ENCODE measurements around the gene SLC39A1.
"Not testable (repeated sequence)": the region's sequence is repeated elsewhere in the genome, so short reads cannot be mapped to it uniquely, and the experiment has no call there.

SLC39A1 gene, protein sequence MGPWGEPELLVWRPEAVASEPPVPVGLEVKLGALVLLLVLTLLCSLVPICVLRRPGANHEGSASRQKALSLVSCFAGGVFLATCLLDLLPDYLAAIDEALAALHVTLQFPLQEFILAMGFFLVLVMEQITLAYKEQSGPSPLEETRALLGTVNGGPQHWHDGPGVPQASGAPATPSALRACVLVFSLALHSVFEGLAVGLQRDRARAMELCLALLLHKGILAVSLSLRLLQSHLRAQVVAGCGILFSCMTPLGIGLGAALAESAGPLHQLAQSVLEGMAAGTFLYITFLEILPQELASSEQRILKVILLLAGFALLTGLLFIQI
- 0.83 to 1.3 reads per million in 2 experiments for total RNA-seq

DNA sequence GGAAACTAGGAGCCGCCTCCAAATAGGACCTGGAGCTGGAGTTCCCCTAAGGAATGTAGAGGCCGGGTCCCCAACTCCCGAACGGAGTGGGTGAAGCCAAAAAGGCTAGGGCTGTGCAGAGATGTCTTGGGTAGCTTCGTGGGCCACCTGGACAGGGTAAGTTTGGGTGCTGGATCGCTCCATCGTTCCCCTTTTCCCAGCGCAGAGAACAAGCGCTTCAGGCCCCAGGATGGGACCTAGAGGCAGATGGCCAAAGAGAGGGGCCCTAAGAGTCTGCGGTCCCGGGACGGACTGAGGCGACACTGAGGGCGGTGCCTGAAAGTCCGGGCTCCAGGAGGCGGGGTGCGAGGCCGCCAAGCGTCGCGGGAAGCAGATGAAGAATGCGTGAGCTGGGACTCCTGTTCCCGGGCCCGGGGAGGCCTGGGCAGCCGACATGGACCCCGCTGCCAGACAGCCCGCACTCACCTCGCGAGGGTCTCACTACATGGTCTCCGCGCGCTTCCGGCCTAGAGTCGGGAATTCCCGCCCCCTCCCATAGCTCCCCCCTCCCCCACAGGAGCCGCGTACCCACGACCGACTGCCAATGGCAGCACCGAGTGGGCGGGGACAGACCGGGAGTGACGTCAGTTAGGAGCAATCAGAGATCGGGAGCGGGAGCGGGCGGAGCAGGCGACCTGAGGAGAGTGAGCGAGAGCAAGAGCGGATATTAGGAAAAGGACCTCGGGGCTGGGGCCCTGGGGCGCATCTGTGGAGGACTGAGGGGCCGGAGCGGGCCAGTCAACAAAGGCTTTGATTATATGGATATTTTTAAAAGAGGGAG lies at the start of gene SLC39A1:
Gene SLC39A1 (minus strand): TSS at position 508 of the 820 bp plus-strand sequence. CDS start 822 bp downstream, outside the sequence.
- DNase-seq (ENCODE audit: low read depth), result peak; percentile 94

DNA sequence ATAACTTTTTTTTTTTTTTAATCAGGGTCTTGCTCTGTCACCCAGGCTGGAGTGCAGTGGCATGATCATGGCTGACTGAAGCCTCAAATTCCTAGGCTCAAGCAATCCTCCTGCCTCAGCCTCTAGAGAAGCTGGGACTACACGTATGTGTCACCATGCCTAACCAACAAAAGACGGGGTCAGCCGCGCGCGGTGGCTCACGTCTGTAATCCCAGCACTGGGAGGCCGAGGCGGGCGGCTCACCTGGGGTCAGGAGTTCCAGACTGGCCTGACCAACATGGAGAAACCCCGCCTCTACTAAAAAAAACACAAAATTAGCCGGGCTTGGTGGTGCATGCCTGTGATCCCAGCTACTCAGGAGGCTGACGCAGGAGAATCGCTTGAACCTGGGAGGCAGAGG lies 49.2 kb upstream of the SLC39A1 start:
- DNase-seq (ENCODE audit: low read depth), result not testable (repeated sequence)

GRCh38 chr1:154012129-154012528 lies 48.8 kb upstream of the SLC39A1 start:
- DNase-seq (ENCODE audit: low read depth), result no peak

DNA sequence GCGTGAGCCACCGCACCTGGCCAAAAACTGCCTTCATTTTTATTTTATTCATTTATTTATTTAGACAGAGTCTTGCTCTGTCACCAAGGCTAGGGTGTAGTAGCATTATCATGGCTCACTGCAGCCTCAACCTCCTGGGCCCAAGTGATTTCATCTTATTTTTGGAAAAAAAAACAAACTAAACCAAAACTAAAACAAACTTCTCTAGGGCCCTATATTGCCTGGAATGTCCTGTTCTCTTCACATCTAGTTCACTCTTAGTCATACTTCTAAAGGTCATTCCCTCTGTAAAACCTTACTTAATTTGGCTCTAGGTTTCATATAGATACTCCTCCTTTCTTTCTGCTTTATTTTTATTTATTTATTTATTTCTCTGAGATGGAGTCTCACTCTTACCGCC lies 42.8 kb upstream of the SLC39A1 start:
- no peak for DNase-seq (ENCODE audit: low read depth)

DNA sequence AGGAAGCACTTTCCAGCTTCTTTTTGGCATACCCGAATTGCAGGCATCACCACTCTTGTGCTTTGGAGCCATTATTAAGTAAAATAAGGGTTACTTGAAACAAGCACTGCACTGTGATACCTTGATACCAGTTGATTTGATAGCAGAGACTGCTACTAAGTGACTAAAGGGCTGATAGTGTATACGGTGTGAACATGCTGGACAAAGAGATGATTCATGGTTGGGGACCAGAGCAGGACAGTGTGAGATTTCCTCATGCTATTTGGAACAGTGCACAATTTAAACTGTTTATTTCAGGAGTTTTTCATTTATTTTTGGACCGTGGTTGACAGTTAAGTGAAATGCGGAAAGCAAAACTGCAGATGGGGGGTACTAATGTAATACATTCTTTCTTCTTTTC lies 37.1 kb upstream of the SLC39A1 start:
- DNase-seq (ENCODE audit: low read depth), result no peak

- DNase-seq (ENCODE audit: low read depth), result not testable (repeated sequence)
These were observed 33.5 kb upstream of the SLC39A1 start for GRCh38 chr1:153996882-153997281.

GRCh38 chr1:153995640-153996039 lies 32.3 kb upstream of the SLC39A1 start:
- no peak for DNase-seq (ENCODE audit: low read depth)

- DNase-seq (ENCODE audit: low read depth), result no peak
These were observed 31.9 kb upstream of the SLC39A1 start for GRCh38 chr1:153995202-153995601.

DNA sequence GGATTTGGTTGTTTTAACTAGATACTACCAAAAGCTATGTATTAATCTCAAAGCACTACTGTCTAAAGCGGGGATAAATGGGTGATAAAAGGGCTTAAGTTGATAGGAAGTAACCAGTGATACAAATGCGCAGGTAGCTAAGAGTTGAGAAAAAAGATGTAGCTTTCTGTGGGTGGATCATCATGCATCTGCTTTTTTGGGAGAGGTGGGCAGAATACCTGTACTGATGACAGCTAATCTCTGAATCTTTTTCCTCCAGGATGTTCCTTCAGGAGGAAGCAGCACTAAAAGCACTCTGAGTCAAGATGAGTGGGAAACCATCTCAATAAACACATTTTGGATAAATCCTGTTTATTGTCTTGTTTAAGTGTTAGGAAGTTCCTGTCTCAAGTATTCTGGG lies 28.5 kb upstream of the SLC39A1 start:
- DNase-seq (ENCODE audit: low read depth), result no peak

GRCh38 chr1:153991151-153991630 lies 27.9 kb upstream of the SLC39A1 start:
- DNase-seq (ENCODE audit: low read depth), result no peak

DNA sequence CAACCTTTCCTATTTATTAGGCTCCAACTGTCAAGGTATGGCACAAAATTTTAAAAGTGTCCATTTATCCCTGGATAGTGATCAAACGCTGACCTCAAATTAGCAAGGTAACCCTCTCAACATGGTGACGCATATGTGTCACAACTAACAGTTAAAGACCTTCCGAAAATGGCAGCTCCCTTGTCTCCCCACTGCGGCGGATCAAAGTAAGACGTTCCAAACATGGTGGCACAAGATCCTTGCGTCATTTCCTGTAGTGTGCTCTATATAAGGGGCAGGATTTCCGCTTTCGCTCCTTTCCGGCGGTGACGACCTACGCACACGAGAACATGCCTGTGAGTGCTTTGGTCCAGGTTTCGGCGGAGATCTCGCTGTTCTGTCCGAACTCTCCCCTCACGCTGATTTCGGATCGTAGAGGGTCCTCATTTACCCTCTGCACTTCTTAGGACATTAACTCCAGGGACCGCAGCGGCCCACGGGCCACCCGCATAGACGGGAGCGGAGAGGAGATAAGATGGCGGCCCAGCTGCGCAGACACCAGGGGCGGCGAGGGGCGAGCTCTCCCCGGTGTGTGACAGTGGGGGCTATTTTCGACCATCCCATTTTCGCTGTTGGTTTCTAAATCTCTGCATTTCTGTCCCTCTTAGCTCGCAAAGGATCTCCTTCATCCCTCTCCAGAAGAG lies 27.3 kb upstream of the SLC39A1 start, which contains the start of gene RPS27:
Gene RPS27 (plus strand): TSS at position 295 of the 683 bp plus-strand sequence. CDS start 35 bp downstream, at position 330.
- DNase-seq (ENCODE audit: low read depth), result peak; percentile 84

GRCh38 chr1:153987621-153988020 lies 24.3 kb upstream of the SLC39A1 start:
- no peak for DNase-seq (ENCODE audit: low read depth)

GRCh38 chr1:153985941-153986761 lies 22.8 kb upstream of the SLC39A1 start, which contains the start of gene RAB13:
RAB13 (minus strand) TSS chr1:153986339; CDS start chr1:153986236, 103 bp downstream.
- no peak for DNase-seq (ENCODE audit: low read depth)

GRCh38 chr1:153985341-153985912 lies 22.1 kb upstream of the SLC39A1 start:
- no peak for DNase-seq (ENCODE audit: low read depth)

GRCh38 chr1:153984123-153984894 lies 21.0 kb upstream of the SLC39A1 start:
- no peak for DNase-seq (ENCODE audit: low read depth)

GRCh38 chr1:153981735-153982134 lies 18.4 kb upstream of the SLC39A1 start:
- DNase-seq (ENCODE audit: low read depth), result not testable (repeated sequence)

DNA sequence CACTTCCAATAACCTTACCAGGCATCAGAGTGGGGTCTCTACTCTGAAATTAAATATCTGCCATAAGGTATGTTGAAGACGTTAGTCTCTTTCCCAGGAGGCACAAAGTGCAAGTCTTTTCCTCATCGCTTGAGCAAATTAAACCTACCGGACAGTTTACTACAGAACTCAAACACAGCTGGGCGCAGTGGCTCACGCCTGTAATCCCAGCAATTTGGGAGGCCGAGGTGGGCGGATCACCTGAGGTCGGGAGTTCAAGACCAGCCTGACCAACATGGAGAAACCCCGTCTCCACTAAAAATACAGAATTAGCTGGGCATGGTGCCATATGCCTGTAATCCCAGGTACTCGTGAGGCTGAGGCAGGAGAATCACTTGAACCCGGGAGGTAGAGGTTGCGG lies 15.8 kb upstream of the SLC39A1 start:
- DNase-seq (ENCODE audit: low read depth), result not testable (repeated sequence)

- no peak for DNase-seq (ENCODE audit: low read depth)
These were observed 15.1 kb upstream of the SLC39A1 start for GRCh38 chr1:153978274-153978909.

Data from T follicular helper cell (primary cell).